ENCODE measurements around the gene ECE1.

DNA sequence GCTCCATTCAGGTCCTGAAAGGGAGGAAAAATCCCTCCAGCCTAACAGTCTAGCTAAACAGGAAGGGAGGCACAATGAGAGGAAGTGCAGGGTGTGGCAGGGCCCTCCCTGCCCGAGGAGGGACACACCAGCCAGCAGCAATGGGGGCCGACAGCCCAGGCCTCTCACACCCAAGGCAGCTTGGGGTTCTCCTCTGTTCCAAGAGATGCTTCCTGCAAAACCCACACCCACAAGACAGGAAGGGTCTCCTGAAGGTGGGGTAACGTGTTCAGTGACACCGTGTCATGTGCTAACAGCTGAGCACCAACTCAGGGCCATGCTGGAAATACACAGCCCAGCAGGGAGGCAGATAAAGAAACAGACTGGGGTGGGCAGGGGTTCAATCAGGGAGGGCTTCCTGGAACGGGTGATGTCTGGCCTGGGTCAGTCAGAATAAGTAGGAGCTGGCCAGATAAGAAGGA, 10.2 kb downstream of the ECE1 start:
- TF ChIP-seq, protein P1, sequence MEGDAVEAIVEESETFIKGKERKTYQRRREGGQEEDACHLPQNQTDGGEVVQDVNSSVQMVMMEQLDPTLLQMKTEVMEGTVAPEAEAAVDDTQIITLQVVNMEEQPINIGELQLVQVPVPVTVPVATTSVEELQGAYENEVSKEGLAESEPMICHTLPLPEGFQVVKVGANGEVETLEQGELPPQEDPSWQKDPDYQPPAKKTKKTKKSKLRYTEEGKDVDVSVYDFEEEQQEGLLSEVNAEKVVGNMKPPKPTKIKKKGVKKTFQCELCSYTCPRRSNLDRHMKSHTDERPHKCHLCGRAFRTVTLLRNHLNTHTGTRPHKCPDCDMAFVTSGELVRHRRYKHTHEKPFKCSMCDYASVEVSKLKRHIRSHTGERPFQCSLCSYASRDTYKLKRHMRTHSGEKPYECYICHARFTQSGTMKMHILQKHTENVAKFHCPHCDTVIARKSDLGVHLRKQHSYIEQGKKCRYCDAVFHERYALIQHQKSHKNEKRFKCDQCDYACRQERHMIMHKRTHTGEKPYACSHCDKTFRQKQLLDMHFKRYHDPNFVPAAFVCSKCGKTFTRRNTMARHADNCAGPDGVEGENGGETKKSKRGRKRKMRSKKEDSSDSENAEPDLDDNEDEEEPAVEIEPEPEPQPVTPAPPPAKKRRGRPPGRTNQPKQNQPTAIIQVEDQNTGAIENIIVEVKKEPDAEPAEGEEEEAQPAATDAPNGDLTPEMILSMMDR (conservative IDR thresholded peaks at IDR 0.05 in 1 of 2, IDR thresholded peaks at IDR 0.05 in 1 of 2; ENCODE audit: extremely low read depth in 1 of 2, insufficient read depth in 1 of 2, low read depth in 1 of 2, low read length in 2 of 2), result no peak
- no peak for TF ChIP-seq EZH2 (IDR thresholded peaks at IDR 0.05; ENCODE audit: borderline replicate concordance, low read length)

Measured in mammary epithelial cell (primary cell).